Nephron (organoid): ENCODE data around the gene CFLAR.

Experiments
- H3K27ac Mint-ChIP-seq, 3 experiments: 2 replicates each; pipeline ENCODE4 v1.8.0; 2020; ENCODE audit warnings: mixed read lengths in 3 of 3, mild to moderate bottlenecking in 2 of 3, moderate library complexity in 1 of 3
- H3K27me3 Mint-ChIP-seq: 2 replicates; pipeline ENCODE4 v1.8.0; 2021; ENCODE audit warnings: low read depth, mild to moderate bottlenecking, moderate library complexity, mixed read lengths
- H3K36me3 Mint-ChIP-seq: 2 replicates; pipeline ENCODE4 v1.8.0; 2020; ENCODE audit warnings: low read depth, mixed read lengths
- H3K4me1 Mint-ChIP-seq: 2 replicates; pipeline ENCODE4 v1.8.0; 2020; ENCODE audit warnings: mixed read lengths
- H3K4me3 Mint-ChIP-seq, 3 experiments: 2 replicates each; pipeline ENCODE4 v1.8.0; 2020; ENCODE audit warnings: mild to moderate bottlenecking in 3 of 3, mixed read lengths in 3 of 3, moderate library complexity in 2 of 3
- H3K9me3 Mint-ChIP-seq: 2 replicates; pipeline ENCODE4 v1.8.0; 2020; ENCODE audit warnings: mixed read lengths
- CTCF ChIP-seq, 3 experiments: fragments of 200-600 bp; sonication (generic); IDR thresholded peaks; one replicate each; pipeline ENCODE4 v1.5.0; 2021; ENCODE audit warnings: antibody characterized with exemption in 3 of 3; ENCODE audit not compliant: unreplicated experiment in 3 of 3

The CFLAR gene

GRCh38 chr2:201116115-201116958 is at the start of gene CFLAR:
Gene CFLAR, plus strand, starts transcription at chr2:201116164. Its CDS starts 13,702 bp downstream, at chr2:201129866.
- Mint-ChIP-seq H3K36me3 (no peaks in the 10 kb centered on the region), H3K27me3 (no peaks in the 10 kb centered on the region), H3K4me3 (peak within 1 kb of the TSS; percentile 89 to 96 (median 93)), H3K27ac (peak within 1 kb of the TSS; percentile 94 to 97 (median 96)), H3K9me3 (no peaks in the 10 kb centered on the region), H3K4me1 (peaks cover 10% of the 10 kb centered on the region)
- TF ChIP-seq CTCF (IDR thresholded peaks at IDR 0.05; ENCODE audit: unreplicated experiment in 3 of 3): no peak

GRCh38 chr2:201070948-201071478 is 45.0 kb upstream of the CFLAR start:
- Mint-ChIP-seq H3K4me1 (peaks cover 41% of the 10 kb centered on the region), H3K9me3 (no peaks in the 10 kb centered on the region), H3K27me3 (no peaks in the 10 kb centered on the region), H3K4me3 (peak overlapping the region; percentile 94 to 100 (median 99)), H3K27ac (peak overlapping the region; percentile 92 to 97 (median 94)), H3K36me3 (no peaks in the 10 kb centered on the region)
- TF ChIP-seq CTCF (IDR thresholded peaks at IDR 0.05; ENCODE audit: unreplicated experiment in 3 of 3): no peak

GRCh38 chr2:201071479-201072200 is 44.3 kb upstream of the CFLAR start, which contains the start of the genes HYCC2 and NDUFB3:
Gene HYCC2, minus strand, starts transcription at chr2:201071671. Its CDS starts 47,662 bp downstream, at chr2:201024009.
Gene NDUFB3, plus strand, starts transcription at chr2:201072001. Its CDS starts 6,882 bp downstream, at chr2:201078883.
- Mint-ChIP-seq H3K4me3 (peak within 1 kb of the TSS; percentile 94 to 100 (median 99)), H3K4me1 (peaks cover 41% of the 10 kb centered on the region), H3K27me3 (no peaks in the 10 kb centered on the region), H3K36me3 (no peaks in the 10 kb centered on the region), H3K9me3 (no peaks in the 10 kb centered on the region), H3K27ac (peak within 1 kb of the TSS; percentile 92 to 97 (median 94))
- peak in 1 of 3 experiments; percentile 16 for TF ChIP-seq CTCF (IDR thresholded peaks at IDR 0.05; ENCODE audit: unreplicated experiment in 3 of 3)

- Mint-ChIP-seq H3K4me1 (peaks cover 41% of the 10 kb centered on the region), H3K9me3 (no peaks in the 10 kb centered on the region), H3K27me3 (no peaks in the 10 kb centered on the region), H3K36me3 (no peaks in the 10 kb centered on the region), H3K4me3 (peak overlapping the region; percentile 94 to 100 (median 99)), H3K27ac (peak overlapping the region; percentile 92 to 97 (median 94))
- TF ChIP-seq CTCF (IDR thresholded peaks at IDR 0.05; ENCODE audit: unreplicated experiment in 3 of 3): no peak
Observed at GRCh38 chr2:201072201-201072530, 43.8 kb upstream of the CFLAR start.

GRCh38 chr2:201073071-201073470 is 42.9 kb upstream of the CFLAR start:
- H3K36me3 Mint-ChIP-seq: no peaks in the 10 kb centered on the region
- TF ChIP-seq CTCF (IDR thresholded peaks at IDR 0.05; ENCODE audit: unreplicated experiment in 3 of 3): no peak
- H3K4me1 Mint-ChIP-seq: peaks cover 41% of the 10 kb centered on the region
- H3K9me3 Mint-ChIP-seq: no peaks in the 10 kb centered on the region
- peak overlapping the region; percentile 83 to 99 (median 84) for H3K4me3 Mint-ChIP-seq
- H3K27ac Mint-ChIP-seq: peak overlapping the region in 2 of 3 experiments; percentile 43 to 59
- H3K27me3 Mint-ChIP-seq: no peaks in the 10 kb centered on the region
